KMS-11 (cell line): ENCODE results near the gene XAGE2.

Experiments used
- H2AFZ ChIP-seq: fragments of 200-600 bp; sonication (generic); 2 replicates; pipeline ENCODE4 v1.6.1; 2016; ENCODE audit warnings: antibody characterized with exemption, mixed run types, low read depth
- H3K27ac ChIP-seq: fragments of 200-600 bp; sonication (generic); 2 replicates; pipeline ENCODE4 v1.6.1; 2016; ENCODE audit warnings: mild to moderate bottlenecking, mixed run types
- H3K27me3 ChIP-seq: fragments of 200-600 bp; sonication (generic); 2 replicates; pipeline ENCODE4 v1.6.1; 2017; ENCODE audit warnings: mild to moderate bottlenecking, low read depth, mixed run types, moderate library complexity; ENCODE audit not compliant: insufficient read depth
- H3K36me3 ChIP-seq: fragments of 200-600 bp; sonication (generic); 2 replicates; pipeline ENCODE4 v1.6.1; 2017; ENCODE audit warnings: mild to moderate bottlenecking, mixed run types; ENCODE audit not compliant: insufficient read depth
- H3K4me1 ChIP-seq: fragments of 200-600 bp; sonication (generic); 2 replicates; pipeline ENCODE4 v1.6.1; 2016; ENCODE audit warnings: mild to moderate bottlenecking, low read depth, mixed run types; ENCODE audit not compliant: poor library complexity, severe bottlenecking
- H3K4me2 ChIP-seq: fragments of 200-600 bp; sonication (generic); 2 replicates; pipeline ENCODE4 v1.7.0; 2016; ENCODE audit warnings: mild to moderate bottlenecking, mixed run types
- H3K4me3 ChIP-seq: fragments of 200-600 bp; sonication (generic); IDR thresholded peaks from 2 replicates; pipeline ENCODE4 v1.6.1; 2017; ENCODE audit warnings: low read depth, low read length, mixed read lengths; ENCODE audit not compliant: insufficient read depth
- H3K79me2 ChIP-seq: fragments of 200-600 bp; sonication (generic); 2 replicates; pipeline ENCODE4 v1.6.1; 2016; ENCODE audit warnings: low read depth, mixed run types; ENCODE audit not compliant: insufficient read depth
- H3K9ac ChIP-seq: fragments of 200-600 bp; sonication (generic); 2 replicates; pipeline ENCODE4 v1.6.1; 2016; ENCODE audit warnings: mild to moderate bottlenecking, mixed run types
- H4K20me1 ChIP-seq: fragments of 200-600 bp; sonication (generic); 2 replicates; pipeline ENCODE4 v1.6.1; 2016; ENCODE audit warnings: mild to moderate bottlenecking, mixed run types; ENCODE audit not compliant: insufficient read depth
- CTCF ChIP-seq: fragments of 200-600 bp; sonication (generic); conservative IDR thresholded peaks from 2 replicates; pipeline ENCODE4 v1.6.1; 2017; ENCODE audit warnings: low read depth, mild to moderate bottlenecking, antibody characterized with exemption, low read length, moderate library complexity, mixed read lengths

Gene XAGE2

GRCh38 chrX:52416816-52417215 lies 48.0 kb downstream of the XAGE2 start:
- no peaks in the 10 kb centered on the region for H3K4me1 ChIP-seq
- no peak overlapping the region for H3K4me2 ChIP-seq
- no peak overlapping the region for H3K27ac ChIP-seq
- H3K9ac ChIP-seq, result no peak overlapping the region
- H4K20me1 ChIP-seq, result no peaks in the 10 kb centered on the region
- no peak for TF ChIP-seq CTCF
- no peak overlapping the region for H2AFZ ChIP-seq
- no peaks in the 10 kb centered on the region for H3K79me2 ChIP-seq
- H3K4me3 ChIP-seq, result no peak overlapping the region
- no peaks in the 10 kb centered on the region for H3K27me3 ChIP-seq
- H3K36me3 ChIP-seq, result no peaks in the 10 kb centered on the region

GRCh38 chrX:52420824-52421443 lies 52.1 kb downstream of the XAGE2 start:
- Histone ChIP-seq H3K4me3 (no peak overlapping the region), H3K79me2 (no peaks in the 10 kb centered on the region), H3K4me1 (no peaks in the 10 kb centered on the region), H3K4me2 (no peak overlapping the region), H3K36me3 (no peaks in the 10 kb centered on the region), H3K27me3 (no peaks in the 10 kb centered on the region), H2AFZ (no peak overlapping the region), H4K20me1 (no peaks in the 10 kb centered on the region), H3K27ac (no peak overlapping the region), H3K9ac (no peak overlapping the region)
- no peak for TF ChIP-seq CTCF

- H3K9ac ChIP-seq, result no peak overlapping the region
- no peaks in the 10 kb centered on the region for H3K79me2 ChIP-seq
- H3K36me3 ChIP-seq, result no peaks in the 10 kb centered on the region
- H3K27ac ChIP-seq, result no peak overlapping the region
- no peak overlapping the region for H3K4me3 ChIP-seq
- H3K27me3 ChIP-seq, result no peaks in the 10 kb centered on the region
- H2AFZ ChIP-seq, result no peak overlapping the region
- TF ChIP-seq CTCF, result no peak
- H3K4me1 ChIP-seq, result no peaks in the 10 kb centered on the region
- no peaks in the 10 kb centered on the region for H4K20me1 ChIP-seq
- no peak overlapping the region for H3K4me2 ChIP-seq
These were observed 54.1 kb downstream of the XAGE2 start for GRCh38 chrX:52422884-52423283.

- H3K4me3 ChIP-seq, result no peak overlapping the region
- no peaks in the 10 kb centered on the region for H3K4me1 ChIP-seq
- H2AFZ ChIP-seq, result no peak overlapping the region
- H4K20me1 ChIP-seq, result no peaks in the 10 kb centered on the region
- H3K4me2 ChIP-seq, result no peak overlapping the region
- H3K79me2 ChIP-seq, result no peaks in the 10 kb centered on the region
- no peaks in the 10 kb centered on the region for H3K27me3 ChIP-seq
- no peak for TF ChIP-seq CTCF
- H3K27ac ChIP-seq, result no peak overlapping the region
- no peaks in the 10 kb centered on the region for H3K36me3 ChIP-seq
- no peak overlapping the region for H3K9ac ChIP-seq
These were observed 55.8 kb downstream of the XAGE2 start for GRCh38 chrX:52424656-52425055.
